Cardiac muscle cell (in vitro differentiated cells and primary cell): ENCODE measurements around the gene FAM236D. TPM values are rescaled to one million over a fixed set of nuclear protein-coding genes. Genes with fewer than 3 reads are reported as not detected.

Source experiments
- polyA plus RNA-seq: library from polyadenylated mRNA; unstranded; fragments of >200 nt; fragmentation: Nextera tagmentation; extraction: Ambion mirVana; gene quantifications from 2 replicates; pipeline ENCODE4 v1.2.1, GENCODE V29; 2016
- total RNA-seq: library from RNA; depleted of rRNA; stranded (reverse); fragments of >200 nt; gene quantifications from 2 replicates; pipeline ENCODE4 v1.2.3, GENCODE V29; 2016

The FAM236D gene
- total and polyA plus RNA-seq, 2 experiments from 2014 or later: not detected

Other genes starting within 250 kb of the FAM236D start
- 21.9 and 36.6 TPM in 2 replicates for gene HDAC8, start 235.4 kb downstream of the FAM236D start, total RNA-seq
- 38.0 and 40.3 TPM in 2 replicates for gene HDAC8, start 235.4 kb downstream of the FAM236D start, polyA plus RNA-seq
- 5.2 and 10.9 TPM in 2 replicates for gene PHKA1, start 93.9 kb downstream of the FAM236D start, total RNA-seq
- 4.1 and 9.3 TPM in 2 replicates for gene PHKA1, start 93.9 kb downstream of the FAM236D start, polyA plus RNA-seq
- gene DMRTC1B, start 31.3 kb downstream of the FAM236D start, total RNA-seq: 0.74 and 0.92 TPM in 2 replicates
- 1.9 and 2.1 TPM in 2 replicates for gene DMRTC1B, start 31.3 kb downstream of the FAM236D start, polyA plus RNA-seq
- gene FAM236B, start 25.6 kb downstream of the FAM236D start, total RNA-seq: not detected in 2 replicates
- gene FAM236B, start 25.6 kb downstream of the FAM236D start, polyA plus RNA-seq: not detected in 2 replicates
- gene FAM236C, start 104.4 kb upstream of the FAM236D start, total RNA-seq: not detected in 2 replicates
- gene FAM236C, start 104.4 kb upstream of the FAM236D start, polyA plus RNA-seq: not detected in 2 replicates
- not detected in 2 replicates for gene FAM236A, start 130.0 kb upstream of the FAM236D start, total RNA-seq
- not detected in 2 replicates for gene FAM236A, start 130.0 kb upstream of the FAM236D start, polyA plus RNA-seq
- 0.46 TPM in 1 of 2 replicates, not detected in the other for gene DMRTC1, start 135.6 kb upstream of the FAM236D start, total RNA-seq
- gene DMRTC1, start 135.6 kb upstream of the FAM236D start, polyA plus RNA-seq: 0.23 and 1.5 TPM in 2 replicates
- gene PABPC1L2B, start 194.7 kb upstream of the FAM236D start, total RNA-seq: 0.33 TPM in 1 of 2 replicates, not detected in the other
- not detected in 2 replicates for gene PABPC1L2B, start 194.7 kb upstream of the FAM236D start, polyA plus RNA-seq